ENCODE data around the gene HES4. TPM values are rescaled to one million over a fixed set of nuclear protein-coding genes. Genes with fewer than 3 reads are reported as not detected.

HES4 gene
- total RNA-seq, 1 experiment from 2014 or later: 145 TPM

GRCh38 chr1:983798-984475 is 16.0 kb downstream of the HES4 start:
- peak overlapping the region; percentile 50 for H3K4me2 ChIP-seq (ENCODE audit: low read length)
- no peak overlapping the region for H2AFZ ChIP-seq (ENCODE audit: low read depth, low read length, poor library complexity, severe bottlenecking)
- no TSS peak for BruUV-seq (replicated peaks)
- H3K36me3 ChIP-seq (ENCODE audit: control insufficient read depth in 1 of 2, insufficient read depth in 2 of 2, low read length in 2 of 2): no peaks in the 10 kb centered on the region
- CTCF ChIA-PET: interaction anchor here (0.6 to 2.8 kb wide), 14 partner anchors 10 to 308 kb away, joined by 3 to 18 read pairs (median 4); partner anchors contain the start of genes AGRN, B3GALT6, ISG15 and PLEKHN1
- no peak overlapping the region for H3K9ac ChIP-seq (ENCODE audit: low read length)
- RAD21 ChIA-PET (ENCODE audit: low non-redundant PET in 1 of 2, low total read pairs in 2 of 2, uncharacterized antibody in 2 of 2, unreplicated experiment in 2 of 2): interaction anchor here (0.7 to 1.1 kb wide), 3 partner anchors 15 to 80 kb away, joined by 3 to 5 read pairs (median 4); no protein-coding TSS in a partner anchor
- H3K27ac ChIP-seq (ENCODE audit: low read depth, low read length): no peak overlapping the region
- H3K79me2 ChIP-seq (ENCODE audit: insufficient read depth, low read length): no peaks in the 10 kb centered on the region
- no peaks in the 10 kb centered on the region for H3K27me3 ChIP-seq (ENCODE audit: insufficient read depth, low read length)
- H4K20me1 ChIP-seq (ENCODE audit: insufficient read depth): no peaks in the 10 kb centered on the region
- H3K9me3 ChIP-seq (ENCODE audit: control insufficient read depth in 1 of 2, insufficient read depth in 1 of 2, low read depth in 1 of 2, low read length in 2 of 2): no peaks in the 10 kb centered on the region
- POLR2A ChIA-PET: interaction anchor here (1.0 to 1.6 kb wide), 3 partner anchors 14 to 80 kb away, joined by 3 to 5 read pairs (median 3); no protein-coding TSS in a partner anchor
- H3K9me2 ChIP-seq (ENCODE audit: insufficient read depth): no peaks in the 10 kb centered on the region
- H3K4me3 ChIP-seq (replicated peaks in 1 of 2; ENCODE audit: low read depth in 1 of 2, low read length in 2 of 2): no peak overlapping the region
- DNase-seq (ENCODE audit: low read depth, low spot score) (no peak), ATAC-seq (peak; percentile 86)
- intact Hi-C loops (cut with micrococcal nuclease): loop anchor here (2.0 to 5.0 kb wide), 3 partner anchors 17 to 307 kb away; partner anchors contain the start of gene HES4
- 0 out of 4 replicates have a peak, but pooled peaks cover 0 to 2% of the 10 kb centered on the region in 2 experiments for H3K4me1 ChIP-seq (ENCODE audit: control insufficient read depth in 1 of 2, insufficient read depth in 2 of 2, low read length in 2 of 2)
- TF ChIP-seq TCF7L2 (IDR thresholded peaks at IDR 0.05; ENCODE audit: borderline replicate concordance, extremely low read depth, insufficient read depth, insufficient read length) (no peak), RAD21 (IDR thresholded peaks at IDR 0.05; ENCODE audit: low read depth) (peak; percentile 86), CTCF (IDR thresholded peaks at IDR 0.05 in 2 of 3, conservative IDR thresholded peaks at IDR 0.05 in 1 of 3; ENCODE audit: borderline replicate concordance in 1 of 3, insufficient read depth in 1 of 3, low read depth in 2 of 3, low read length in 2 of 3) (peak; percentile 59 to 74 (median 69); a peak in 5 of 6 replicates), ZFX (IDR thresholded peaks at IDR 0.05) (no peak), POLR2A (IDR thresholded peaks at IDR 0.05; ENCODE audit: borderline replicate concordance, extremely low read depth, insufficient read depth, insufficient read length) (no peak), SP1 (IDR thresholded peaks at IDR 0.05; ENCODE audit: low read depth) (no peak)

Measured in HCT116 (cell line).